SKM-1 treated with dmso at 0.1 percent for 144 hours (cell line): Measurements from ENCODE around the gene DMKN.
"Not testable (repeated sequence)": the region's sequence is repeated elsewhere in the genome, so short reads cannot be mapped to it uniquely, and the experiment has no call there.

Experiments used
- DNase-seq: peaks from one replicate; lab custom pipeline; 2025; ENCODE audit not compliant: unreplicated experiment; lab: John Stamatoyannopoulos, UW

Gene DMKN

DNA sequence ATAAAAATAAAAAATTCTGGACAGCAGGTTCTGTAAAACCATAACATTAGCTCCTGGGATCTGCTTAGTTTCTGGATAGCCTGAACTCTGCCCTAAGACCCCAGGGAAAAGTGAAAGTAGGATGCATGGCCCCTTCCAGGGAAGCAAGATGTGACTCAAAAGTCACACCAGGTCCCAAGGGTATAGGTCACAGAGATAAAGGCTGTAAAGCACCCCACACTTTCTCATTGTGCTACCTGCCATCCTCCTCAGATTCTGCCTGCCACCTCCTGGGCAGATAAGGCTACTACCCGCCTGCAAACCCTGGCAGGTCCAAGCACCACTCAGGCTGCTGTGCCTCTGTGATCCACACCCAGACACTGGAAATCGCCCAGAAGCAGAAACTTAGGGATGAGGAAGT, 44.8 kb downstream of the DMKN start:
- DNase-seq, result peak; percentile 49

DNA sequence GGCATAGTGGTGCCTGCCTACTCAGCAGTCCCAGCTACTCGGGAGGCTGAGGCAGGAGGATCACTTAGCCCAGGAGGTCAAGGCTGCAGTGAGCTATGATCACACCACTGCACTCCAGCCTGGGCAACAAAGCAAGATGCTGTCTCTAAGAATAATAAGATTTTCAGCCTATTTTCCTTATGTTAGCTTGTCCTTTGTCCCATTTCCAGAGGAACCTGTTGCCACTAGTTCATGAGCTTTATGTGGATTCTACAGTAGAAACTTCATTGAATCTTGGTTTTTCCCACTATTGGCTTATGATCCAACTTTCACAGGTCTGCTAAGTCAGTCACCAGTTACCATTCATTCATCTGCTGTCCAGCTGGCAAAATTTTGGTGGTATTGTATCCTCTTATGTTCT, 47.2 kb downstream of the DMKN start:
- DNase-seq, result no peak

DNA sequence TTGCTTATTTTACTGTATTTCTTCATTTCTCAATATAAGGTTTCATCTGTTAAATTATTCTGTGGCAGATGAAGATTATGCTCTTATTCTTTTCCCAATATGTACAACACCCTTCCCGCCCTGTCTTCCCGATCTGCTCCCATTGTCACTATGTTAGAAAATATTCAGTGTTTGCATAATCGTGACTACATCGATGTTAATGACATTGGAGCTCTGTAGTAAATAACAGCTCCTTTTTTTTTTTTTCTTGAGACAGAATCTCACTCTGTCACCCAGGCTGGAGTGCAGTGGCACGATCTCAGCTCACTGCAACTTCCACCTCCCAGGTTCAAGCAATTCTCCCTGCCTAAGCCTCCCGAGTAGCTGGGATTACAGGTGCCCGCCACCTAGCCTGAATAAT, 50.5 kb downstream of the DMKN start:
- DNase-seq, result not testable (repeated sequence)

DNA sequence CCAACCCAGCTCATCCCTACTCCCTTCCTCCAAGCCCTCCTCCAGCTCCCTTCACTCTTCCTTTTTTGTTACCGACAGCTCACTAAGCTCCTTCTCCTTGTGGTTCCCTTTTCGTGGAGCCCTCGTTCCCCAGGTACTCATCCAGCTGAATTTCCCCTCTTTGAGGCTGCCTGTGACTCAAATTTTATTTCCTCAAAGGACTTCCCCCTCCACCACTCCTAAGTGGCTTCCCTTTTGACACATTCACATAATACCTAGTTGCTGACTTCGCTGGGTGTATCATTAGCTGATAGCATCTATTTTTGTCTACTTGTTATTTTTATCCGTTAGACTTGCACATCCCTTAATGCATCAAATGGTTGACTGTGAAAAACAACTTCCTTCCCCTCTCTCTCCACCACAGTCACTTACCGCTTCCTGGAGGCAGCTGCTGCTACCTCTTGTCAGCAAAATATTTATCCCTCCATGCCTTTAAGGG, 50.9 kb downstream of the DMKN start:
- peak; percentile 95 for DNase-seq

DNA sequence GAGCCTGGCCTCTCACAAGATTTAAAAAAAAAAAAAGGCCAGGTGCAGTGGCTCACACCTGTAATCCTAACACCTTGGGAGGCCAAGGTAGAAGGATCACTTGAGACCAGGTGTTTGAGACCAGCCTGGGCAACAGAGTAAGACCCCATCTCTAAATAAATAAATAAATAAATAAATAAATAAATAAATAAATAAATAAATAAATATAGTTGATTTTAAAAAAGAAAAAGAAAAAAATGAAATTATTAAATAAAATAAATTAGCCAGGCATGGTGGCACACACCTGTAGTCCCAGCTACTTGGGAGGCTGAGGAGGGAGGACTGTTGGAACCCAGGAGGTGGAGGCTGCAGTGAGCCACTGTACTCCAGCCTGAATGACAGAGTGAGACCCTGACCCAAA, 51.7 kb downstream of the DMKN start:
- not testable (repeated sequence) for DNase-seq

DNA sequence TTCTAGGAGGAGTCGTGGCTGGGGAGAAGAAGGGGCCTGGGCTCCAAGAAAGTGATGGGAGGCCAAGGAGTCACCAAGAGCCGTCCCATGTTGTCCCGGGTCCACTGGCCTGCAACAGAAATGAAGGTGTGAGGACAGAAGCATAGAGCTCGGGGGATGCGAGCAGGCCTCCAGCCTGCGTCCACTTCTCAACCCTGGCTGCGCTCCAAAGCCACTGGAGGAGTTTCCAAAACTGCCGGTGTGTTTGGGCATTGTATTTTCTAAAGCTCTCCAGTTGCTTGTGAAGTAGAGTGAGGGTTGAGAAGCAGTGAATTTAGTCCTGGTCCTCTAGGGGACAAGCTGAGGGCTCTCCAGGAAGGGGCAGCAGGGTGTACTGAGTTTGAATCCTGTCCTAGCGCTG, 52.4 kb downstream of the DMKN start:
- DNase-seq, result no peak

DNA sequence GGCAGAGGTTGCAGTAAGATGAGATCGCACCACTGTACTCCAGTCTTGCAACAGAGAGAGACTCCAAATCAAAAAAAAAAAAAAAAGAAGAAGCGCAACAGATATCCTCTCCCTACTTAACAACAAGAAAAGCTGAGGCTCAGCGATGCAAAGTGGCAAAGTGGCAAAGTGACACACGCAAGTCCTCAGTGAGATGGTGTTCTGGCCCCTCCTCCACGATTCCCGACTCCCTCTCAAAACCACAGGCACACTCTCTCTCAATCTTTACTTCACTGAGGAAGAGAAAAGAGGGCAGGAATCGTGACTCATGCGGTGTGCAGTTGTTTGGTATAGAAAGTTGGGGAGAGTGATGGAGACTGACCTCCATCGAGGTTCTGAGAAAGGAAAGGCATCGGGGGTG, 52.8 kb downstream of the DMKN start:
- DNase-seq, result no peak

DNA sequence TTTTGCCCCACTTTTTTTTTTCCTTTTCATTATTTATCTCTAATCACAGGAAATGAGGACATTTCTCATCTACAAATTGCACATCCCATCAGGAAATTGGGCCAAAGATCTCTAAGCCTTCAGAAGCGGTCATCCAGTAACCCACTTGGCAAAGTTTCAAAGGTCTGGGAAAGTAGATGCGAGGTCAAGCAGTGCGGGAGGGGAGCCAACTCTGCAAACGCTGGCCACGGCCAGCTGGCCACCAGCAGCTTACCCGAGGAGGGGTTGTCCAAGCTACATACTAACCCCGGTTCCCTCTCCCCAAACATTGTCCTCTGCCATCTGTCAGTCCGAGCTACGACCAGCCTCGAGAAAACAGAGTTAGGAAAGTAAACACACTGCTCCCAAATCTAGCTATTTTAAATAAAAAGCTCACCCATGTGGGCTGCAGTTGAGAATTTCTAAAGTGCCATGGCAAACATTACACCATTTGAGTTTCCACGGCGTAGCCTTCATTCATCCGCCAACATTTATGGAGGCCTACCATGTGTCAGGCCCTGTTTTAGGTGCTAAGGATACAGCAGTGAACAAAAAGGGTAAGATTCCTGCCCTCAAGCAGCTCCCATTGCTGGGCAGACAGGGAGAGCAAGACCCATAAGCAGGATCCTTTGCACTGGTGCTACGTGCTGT, 53.9 kb downstream of the DMKN start:
- DNase-seq, result no peak

DNA sequence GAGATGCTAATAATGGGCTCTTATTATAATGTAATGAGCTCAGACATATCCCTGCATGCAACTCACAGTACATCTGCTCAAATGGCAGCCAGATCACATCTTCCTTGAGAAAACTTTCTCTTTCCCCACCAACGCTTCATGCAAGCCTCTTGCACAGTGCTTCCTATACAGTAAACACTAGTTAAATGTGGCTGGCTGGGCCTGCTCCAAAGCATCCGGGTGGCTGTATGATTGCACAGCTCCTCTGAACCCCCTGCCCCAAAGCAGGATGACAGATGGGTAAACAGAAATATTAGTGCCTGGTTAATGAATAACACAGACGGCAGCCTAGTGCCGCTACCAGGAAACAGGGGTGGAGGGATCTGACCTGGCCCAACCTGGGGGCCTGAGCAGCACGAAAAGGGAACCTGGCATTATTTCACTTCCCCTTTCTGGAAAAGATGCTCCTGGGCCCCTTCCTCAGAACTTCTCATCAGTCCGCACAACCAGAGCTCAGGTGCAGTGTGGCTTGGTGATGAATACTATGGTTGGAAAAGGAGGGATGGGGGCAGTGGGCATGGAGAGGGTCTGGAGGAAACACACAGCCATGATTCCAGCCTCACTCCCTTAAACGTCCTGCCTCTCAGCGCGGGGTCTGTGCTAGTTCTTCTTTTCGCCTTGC, 54.6 kb downstream of the DMKN start:
- peak; percentile 69 for DNase-seq

DNA sequence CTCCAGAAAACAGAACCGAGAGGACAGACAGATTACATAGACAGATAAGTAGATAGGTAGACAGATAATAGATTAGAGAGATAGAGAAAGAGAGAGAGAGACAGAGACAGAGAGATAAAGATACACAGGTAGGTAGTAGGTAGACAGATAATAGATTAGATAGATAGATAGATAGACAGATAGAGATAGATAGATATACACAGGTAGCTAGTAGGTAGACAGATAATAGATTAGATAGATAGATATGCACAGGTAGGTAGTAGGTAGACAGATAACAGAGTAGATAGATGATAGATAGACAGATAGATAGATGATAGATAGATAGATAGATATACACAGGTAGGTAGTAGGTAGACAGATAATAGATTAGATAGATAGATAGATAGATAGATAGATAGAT, 55.3 kb downstream of the DMKN start:
- no peak for DNase-seq

DNA sequence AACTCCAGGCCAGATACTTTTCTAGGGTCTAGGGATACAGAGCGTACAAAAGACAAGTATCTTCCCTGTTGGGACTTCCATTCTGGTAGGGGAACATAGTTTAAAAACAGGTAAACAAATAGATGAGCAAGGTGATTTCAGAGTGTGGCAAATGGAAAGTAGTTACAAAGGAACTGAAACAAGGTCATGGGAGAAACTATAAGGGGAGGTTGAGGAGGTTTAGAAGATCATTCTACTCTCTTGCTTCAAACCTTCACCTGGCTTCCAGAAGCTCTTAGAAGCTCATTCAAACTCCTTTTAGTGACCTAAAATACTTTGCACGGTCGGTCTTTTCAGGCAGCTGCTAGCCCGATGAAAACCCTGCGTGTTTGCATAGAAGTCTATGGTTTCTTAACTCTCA, 56.3 kb downstream of the DMKN start:
- no peak for DNase-seq

DNA sequence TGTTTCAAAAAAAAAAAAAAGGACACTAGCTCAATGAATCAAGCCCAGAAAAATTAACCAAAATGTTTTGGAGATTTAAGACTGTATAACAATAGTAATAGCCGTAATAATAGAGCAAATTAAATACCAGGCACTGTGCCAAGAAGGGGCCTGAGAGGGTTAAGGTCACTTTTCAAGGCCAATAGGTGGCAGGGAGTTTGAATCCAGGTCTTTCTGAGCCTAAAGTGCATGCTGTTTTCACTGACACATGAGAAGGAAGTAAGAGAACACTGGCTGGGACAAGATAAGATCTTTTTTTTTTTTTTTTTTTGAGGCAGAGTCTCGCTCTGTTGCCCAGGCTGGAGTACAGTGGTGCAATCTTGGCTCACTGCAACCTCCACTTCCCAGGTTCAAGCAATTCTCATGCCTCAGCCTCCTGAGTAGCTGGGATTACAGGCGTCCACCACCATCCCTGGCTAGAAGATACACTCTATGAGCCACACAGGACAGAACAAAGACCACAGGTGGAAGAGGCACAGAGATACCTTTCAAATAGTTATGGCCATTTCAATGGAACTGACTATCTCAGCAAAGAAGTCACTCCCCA, 57.7 kb downstream of the DMKN start:
- DNase-seq, result no peak

DNA sequence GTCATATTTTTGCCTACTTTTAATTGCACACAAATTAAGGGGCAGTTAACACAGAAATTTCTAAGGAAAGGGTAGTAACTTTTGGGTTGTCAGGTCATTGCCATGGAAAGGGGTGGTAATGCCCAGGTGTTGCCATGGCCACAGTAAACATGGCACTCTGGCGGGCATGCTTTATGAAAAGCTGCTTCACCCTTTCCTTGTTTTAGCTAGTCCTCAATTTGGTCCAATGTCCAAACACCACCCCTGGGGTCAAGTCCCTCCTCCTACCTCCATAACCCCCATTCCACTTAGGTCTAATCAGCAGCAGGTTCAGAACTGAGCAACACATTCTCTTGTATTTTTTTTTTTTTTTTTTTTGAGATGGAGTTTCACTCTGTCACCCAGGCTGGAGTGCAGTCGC, 58.8 kb downstream of the DMKN start:
- no peak for DNase-seq

DNA sequence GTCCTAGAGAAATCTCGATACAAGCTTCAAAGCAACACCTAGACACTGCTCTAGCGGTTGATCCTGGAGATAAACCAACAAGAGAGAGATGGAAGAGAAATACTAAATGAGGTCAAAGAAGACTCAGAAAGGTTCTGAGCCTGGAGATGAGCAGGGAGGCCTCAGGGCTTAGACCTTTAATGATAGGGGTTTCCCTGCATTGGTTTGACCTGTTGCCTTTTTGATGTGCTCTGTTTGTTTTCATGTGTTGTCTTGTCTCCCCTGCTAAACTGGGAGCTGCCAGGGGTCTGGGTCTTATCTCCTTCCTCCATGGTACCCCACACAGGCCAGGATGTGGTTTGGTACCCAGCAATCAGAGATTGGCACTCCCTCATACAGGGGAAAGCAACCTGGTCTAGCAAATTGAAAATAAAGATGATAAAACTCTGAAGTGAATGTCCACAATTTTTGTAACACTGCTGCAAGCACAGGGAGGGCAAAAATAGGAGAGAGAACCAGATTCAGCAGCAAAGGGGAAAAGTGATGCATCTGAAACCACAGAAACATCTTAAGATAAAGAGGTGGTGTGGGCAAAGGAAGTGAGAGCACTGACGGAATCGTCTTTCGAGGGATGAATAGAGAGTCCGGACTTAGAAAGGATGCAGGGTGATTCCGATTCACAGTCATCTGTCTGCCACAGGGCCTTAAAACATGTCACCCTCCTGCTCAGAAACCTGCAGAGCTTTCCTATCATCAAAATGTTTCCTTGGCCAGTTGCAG, 61.9 kb downstream of the DMKN start:
- no peak for DNase-seq

DNA sequence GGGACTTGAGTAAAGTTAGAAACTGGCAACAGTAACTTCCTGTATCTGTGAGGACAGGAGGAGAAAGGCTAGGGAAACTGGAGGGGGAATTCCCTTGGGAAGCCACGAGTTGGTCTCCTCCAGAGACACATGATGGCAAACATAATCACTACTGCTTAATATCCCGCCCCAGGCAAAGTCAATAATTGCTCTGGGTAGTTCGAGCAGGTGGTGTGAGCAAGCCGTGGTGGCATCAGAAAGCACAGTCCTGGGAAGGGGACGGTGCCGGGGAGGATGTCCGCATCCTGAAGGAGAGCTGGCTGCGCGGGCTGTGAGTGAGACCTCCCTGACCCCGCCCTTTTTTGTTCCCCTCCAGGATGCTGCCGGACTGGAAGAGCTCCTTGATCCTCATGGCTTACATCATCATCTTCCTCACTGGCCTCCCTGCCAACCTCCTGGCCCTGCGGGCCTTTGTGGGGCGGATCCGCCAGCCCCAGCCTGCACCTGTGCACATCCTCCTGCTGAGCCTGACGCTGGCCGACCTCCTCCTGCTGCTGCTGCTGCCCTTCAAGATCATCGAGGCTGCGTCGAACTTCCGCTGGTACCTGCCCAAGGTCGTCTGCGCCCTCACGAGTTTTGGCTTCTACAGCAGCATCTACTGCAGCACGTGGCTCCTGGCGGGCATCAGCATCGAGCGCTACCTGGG, 63.9 kb downstream of the DMKN start:
- DNase-seq, result peak; percentile 70

DNA sequence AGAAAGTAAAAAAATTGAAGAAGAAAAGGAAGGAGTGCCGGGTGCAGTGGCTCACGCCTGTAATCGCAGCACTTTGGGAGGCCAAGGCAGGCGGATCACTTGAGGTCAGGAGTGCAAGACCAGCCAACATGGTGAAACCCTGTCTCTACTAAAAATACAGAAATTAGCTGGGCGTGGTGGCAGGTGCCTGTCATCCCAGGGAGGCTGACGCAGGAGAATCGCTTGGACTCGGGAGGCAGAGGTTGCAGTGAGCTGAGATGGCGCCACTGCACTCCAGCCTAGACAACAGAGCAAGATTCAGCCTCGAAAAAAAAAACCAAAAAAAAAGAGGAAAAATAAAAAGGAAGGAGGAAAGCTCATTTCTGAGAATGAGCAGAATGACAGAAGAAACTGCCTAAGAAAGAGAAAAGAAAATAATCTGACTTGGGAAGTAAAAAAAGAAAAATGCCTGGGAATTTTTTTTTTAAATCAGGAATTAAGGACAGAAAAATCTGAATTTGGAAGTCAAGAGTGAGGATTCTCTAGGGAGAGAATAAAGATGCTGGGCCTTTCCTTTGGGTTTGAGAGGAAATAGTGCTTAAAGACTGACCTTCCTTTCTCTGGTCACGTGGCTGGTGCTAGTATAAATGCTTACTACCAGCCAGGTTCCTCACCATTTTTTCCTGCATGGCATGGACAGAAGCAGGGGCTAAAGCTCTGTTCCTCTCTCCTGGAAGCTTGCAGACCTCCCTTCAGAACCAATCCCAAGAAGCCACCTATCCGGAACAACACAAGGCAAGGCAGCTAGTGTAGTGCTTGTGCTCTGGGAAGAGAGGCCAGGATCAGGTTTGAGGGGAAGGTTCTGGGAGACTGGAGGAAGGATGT, 65.6 kb downstream of the DMKN start, which contains the start of gene FFAR2:
Gene FFAR2 (plus strand): TSS at position 652 of the 864 bp plus-strand sequence. CDS start 1,458 bp downstream, outside the sequence.
- peak; percentile 59 for DNase-seq
